COLO668 (cell line): ENCODE data around the gene CCDC13.

ENCODE experiments used
- DNase-seq: peaks from one replicate; lab custom pipeline; 2025; ENCODE audit not compliant: unreplicated experiment; lab: John Stamatoyannopoulos, UW

The CCDC13 gene

DNA sequence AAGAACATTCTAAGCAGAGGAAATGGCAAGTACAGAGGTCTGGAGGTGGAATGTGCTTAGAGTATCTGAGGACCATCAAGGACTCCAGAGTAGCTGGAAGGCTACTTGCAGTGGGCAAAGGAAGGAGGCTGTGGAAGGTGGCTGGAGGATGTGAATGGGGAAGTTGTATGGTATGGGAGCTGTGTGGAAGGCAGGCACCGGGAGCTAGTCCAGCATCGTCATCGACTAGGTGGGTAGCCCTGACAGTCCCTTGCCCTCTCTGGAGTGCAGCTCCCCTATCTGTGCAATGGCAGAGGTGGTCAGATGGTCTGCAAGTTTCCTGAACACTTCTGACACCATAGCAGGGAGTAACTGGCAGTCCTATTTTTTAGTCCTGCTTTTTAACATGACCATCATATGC, 19.3 kb downstream of the CCDC13 start:
- no peak for DNase-seq

DNA sequence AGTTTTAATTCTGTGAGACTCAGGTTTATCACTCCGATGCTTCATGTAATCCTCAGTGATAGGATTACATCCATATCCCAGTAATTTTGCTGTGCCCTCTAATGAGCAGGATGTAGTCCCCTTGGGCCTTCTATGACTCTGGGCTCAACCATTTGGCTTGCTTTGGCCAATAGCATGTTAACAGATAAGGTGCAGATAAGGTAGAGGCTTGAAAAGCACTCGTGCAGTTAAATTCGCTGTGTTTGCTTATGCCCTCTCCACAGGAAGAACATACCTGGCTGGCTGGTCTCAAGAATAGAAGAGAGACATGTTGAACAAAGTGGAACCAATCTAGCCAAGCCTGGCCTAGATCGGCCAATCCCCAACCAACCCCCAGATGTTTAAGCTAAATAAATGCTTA, 20.1 kb downstream of the CCDC13 start:
- DNase-seq: no peak

DNA sequence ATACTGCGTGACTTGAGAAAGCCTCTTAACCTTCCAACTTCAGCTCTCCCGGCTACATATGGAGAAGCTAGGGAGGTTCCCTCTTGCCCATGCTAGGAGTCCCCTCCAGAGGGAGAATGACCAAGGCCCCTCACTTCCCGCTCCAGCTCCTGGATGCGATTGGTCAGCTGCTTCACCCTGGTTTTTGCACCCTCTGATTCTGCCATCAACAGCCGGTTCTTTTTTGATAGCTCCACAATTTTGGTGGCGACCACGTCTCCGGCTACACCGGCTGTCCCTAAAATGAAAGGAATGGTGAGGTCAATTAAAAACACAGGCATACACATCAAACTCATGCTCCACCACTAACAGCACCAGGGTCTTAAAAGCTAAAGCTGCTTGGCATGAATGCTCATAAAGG, 20.6 kb downstream of the CCDC13 start:
- DNase-seq: no peak

DNA sequence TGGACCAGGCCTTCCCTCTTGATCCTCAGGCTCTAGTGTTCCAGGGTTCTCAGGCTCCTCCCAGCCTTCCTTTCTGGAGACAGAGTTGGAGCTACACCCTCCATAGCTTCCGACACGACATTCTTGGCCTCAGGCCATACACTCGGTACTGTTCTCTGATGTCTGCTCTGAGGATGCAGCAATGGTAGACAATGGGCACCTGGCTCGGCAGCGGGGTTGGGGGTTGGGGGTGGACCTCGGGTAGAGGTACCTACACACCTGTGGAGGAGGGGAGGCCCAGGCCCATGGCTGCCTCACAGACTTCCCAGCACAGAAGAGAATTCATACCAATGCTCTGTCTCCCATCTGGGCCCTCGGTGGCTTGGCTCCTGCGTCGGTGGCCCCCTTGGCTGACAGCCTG, 21.4 kb downstream of the CCDC13 start:
- no peak for DNase-seq

DNA sequence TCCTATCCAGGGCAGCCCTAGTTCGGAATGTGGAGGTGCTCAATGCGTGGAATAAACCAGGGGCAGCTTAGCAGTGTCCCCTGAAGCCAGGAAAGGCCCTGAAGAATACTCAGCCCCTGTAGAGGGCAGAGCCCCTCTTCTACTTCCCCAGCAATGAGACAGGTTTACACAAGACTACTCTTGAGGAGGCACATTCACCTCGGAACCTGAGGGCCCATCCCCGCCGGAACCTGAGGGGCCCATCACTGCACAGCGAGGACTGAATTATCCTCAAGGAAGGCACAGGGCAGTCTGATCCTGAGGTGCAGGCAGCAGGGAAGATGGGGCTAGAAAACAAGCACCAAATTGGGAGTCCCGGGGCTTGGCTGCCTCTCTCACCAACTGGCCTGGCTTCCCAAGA, 22.2 kb downstream of the CCDC13 start:
- no peak for DNase-seq

DNA sequence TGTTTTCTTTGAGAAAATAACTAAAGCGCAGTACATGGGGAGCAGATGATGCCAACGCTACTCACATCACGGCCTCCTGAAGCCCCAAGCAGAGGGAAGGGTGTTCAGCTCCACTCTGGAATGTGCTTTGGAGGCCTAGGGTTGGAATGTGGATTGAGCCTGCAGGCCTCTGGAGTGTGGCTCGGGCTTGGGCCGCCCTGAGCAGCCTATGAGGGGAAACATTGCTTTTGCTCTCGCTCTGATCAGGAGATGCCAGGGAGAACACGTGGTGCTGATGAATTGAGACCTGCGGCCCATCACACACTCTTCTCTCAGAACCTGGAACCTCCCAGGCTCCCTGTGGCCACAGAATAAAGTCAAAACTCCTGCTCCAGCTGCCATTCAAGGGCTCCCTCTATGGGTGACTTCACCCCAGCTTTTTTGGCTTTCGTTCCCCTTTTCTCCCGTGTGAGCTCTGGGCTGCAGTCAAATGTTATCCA, 23.3 kb downstream of the CCDC13 start:
- no peak for DNase-seq

DNA sequence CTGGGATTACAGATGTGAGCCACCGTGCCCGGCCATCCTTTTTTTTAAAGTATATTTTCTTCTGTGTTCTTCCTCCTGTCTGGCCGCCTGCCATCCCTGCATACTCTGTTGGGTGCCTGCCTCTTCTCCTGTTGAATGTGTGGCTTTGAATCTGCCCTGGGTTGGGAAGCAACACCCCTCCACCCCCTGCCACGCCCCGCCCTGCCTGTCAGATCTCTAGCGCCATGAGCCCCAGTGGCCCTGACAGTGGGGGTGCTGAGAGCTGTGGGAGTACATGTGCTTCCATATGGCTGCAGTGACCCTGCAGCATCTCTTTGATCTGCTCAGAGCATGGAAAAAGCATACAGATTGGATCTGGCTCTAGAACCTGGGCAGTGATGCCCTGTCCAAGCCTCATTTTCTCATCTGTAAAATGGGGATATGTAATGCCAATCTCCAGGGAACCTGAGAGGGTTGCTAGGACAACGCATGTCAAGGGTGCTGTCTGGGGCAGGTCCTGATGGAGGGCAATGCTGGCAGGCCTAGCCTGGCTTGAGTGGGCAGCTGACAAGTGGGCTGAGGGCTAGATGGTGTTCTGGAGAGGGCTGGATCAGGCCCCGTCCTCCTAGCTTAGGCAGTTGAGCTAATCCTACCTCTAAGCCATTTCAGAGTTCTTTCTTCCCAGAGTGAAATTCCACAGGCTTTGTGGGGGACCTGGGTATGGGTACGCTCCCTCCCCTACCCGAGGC, 23.9 kb downstream of the CCDC13 start:
- DNase-seq: no peak

DNA sequence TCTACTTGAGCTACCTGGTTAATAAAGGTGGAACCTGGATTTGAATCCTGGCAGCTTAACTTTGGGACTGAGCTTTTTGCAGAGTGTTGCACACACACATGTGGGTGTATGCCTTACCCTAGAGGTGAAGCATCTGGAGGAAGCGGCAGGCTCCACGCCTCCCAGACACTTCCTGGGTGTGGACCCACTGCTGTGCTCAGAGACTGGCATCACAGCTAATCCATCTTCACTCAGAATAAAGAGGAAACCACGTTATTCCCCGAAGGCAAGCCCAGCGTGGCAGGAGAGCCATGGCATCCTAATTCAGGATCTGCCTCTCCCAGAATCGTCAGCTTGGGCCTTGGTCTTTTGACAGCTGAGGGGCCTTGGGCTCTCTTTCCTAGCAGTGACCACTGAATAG, 25.5 kb downstream of the CCDC13 start:
- DNase-seq: no peak

DNA sequence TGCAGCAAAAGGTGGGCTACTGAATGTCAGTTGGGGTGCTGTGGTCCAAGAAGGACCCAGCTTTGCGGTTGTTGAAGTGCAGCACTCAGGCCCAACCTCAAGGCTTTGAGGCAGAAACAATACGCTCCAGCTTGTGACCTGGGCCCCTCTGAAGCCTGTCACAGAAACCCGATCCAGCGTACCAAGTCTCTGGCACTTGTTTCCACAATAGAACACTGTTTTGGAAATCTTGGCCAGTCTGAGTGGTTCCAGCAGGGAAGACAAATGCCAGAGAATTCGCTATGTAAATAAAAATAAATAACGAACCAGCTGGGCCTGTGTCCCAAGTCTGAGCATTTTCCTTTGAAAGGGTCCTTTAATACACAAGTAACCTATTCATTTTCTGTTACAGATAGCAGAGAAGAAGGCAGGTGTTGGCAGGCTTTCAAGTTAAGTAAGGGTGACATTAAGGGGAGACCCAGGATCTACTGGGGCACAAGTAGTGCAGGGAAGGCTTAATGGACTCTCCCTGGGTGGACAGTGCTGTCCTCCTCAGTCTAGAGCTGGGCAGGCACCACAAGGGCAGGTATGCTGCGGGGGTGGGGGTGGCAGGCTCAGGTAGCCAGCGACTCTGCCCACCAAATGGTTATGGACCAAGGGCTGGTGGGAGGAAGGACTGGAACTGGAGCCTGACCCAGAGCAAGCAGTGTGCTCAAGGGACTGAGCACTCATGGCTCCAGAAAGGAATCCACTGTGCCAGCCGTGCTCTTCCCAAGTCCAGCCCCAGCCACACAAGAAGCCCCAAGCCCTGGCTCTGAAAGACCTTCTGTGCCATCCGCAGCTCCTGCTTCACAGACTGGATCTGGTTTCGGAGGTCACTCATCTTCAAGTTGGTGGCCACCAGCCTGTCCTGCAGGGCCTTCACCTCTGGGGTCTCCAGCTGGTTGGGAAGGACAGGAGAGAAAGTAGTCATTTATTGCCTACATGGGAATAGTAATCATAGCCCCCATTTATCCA, 26.3 kb downstream of the CCDC13 start:
- no peak for DNase-seq

DNA sequence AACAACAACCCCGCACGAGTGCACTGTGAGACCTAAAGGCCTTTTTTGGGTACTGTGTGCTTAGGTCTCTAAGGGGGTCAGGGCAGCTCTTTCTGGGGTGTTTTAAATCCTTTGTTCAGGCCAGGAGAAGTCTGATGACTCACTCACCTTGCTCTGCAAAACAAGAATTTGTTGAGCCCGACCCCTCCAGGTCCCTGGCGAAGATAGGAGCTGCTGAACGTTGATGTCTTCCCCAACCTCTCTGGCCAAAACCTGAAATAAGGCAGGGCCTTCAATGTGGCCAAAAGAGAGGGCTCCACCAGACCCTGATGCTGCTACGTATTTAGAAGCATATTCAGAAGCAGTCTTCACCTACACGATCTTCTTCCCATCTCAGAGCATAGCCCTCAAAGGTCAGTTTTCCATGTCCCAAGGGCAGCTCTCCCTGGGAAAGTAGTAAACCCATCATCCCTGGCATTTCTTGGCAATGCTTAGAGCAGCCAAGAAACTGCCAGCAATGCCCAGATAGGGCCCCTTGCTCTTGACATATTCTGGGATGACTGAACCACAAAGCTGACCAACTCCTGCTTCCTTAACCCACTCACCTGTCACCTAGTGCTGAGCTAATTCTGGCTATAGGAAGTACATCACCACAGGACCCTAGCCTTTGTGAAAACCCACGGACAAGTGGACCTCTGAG, 27.1 kb downstream of the CCDC13 start:
- no peak for DNase-seq

DNA sequence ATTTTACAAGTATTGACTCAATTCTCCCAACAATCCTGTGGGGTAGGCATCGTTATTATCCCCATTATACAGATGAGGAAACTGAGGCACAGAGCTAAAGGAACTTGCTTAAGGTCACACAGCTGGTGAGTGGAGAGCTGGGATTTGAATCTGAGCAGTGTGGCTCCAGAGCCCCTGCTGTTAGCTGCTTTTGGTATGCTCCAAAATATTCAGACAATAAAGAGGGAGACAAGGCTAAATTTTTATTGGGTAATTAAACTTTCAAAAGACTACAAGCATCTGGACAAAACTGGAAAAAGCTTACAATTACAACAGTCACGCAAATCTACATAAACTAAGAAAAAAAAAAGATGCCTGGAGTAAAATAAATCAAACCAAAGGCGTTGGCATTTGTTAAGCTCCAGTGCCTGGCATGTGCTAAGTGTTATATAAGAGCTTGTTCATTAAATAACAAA, 27.7 kb downstream of the CCDC13 start:
- no peak for DNase-seq

DNA sequence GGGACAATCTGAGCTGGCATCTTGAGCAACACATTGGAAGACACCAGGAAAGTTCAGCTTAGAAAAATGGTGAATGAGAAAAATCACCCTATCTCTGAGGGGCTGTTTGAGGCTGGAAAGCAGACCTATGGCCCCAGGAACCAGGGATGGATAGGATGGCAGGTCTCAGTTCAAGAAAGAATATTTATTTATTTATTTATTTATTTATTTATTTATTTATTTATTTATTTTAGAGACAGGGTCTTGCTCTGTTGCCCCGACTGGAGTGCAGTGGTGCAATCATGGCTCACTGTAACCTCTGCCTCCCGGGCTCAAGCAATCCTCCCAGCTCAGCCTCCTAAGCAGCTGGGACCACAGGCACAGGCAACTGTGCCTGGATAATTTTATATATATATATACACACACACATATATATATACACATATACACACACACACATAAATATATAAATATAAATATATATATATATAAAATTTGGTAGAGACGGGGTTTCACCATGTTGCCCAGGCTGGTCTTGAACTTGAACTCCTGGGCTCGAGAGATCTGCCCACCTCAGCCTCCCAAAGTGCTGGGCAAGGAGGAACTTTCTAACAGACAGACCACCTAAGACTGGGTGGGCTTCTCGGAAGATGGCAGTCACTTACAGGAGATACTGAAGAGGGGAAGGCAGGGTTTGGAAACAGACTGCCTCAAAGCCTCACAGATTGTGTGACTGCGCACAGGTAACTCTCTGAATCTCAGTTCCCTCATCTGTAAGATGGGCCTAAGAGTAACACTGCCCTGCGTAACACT, 29.7 kb downstream of the CCDC13 start:
- no peak for DNase-seq

DNA sequence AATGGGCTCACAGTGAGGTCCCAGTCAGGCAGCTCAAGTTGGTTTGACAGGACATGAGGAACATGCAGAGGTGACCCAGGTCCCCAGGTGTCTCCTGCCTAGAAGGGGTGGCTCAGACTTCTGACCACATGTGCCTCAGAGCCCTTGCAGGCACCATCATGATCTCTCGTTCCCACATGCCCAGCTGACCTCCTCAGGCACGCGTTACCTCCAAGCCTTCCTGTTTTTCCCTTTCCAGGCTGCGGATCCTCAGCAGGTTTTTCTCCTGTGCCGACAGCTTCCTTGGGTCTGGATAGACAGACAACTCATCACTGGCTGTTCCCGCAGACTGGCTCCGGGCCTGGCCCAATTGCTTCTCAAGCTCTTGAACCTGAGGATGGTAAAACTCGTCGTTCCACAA, 30.4 kb downstream of the CCDC13 start:
- no peak for DNase-seq

DNA sequence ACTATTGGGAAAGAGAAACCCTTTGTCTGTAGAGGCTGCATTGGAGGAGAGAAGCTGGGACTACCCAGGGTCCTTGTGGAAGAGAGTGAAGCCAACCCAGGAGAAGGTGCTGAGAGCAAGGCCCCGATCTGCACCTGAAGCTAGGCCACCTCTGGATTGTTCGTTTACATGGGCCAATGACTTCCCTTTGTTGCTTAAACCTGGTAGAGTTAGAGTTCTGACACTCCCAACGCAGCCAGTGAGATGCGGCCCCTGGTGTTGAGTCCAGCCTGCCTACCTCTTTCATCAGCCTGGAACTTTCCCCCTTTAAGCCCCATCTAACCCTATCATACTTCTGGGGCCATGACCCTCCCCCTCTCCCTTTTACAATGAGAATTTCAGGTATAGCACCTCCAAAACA, 30.8 kb downstream of the CCDC13 start:
- DNase-seq: no peak

DNA sequence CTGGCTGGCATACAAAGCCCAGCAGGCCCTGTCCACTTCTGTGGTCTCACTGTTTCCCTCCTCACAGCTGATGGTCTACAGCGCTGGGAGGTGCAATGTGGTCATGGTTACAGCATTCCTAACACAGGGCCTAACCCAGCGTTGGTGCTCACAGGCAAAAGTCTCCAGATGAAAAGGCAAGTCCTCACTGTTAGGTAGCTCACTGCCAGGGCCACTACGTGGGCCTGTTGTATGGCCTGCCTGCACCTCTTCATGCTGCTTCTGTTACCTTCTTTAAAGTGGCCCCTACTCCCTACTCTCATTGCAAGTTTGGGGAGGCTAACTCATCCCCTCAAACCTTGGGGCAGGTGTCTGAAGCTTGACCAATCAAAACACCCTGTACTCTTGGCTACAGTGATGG, 31.3 kb downstream of the CCDC13 start:
- DNase-seq: no peak

DNA sequence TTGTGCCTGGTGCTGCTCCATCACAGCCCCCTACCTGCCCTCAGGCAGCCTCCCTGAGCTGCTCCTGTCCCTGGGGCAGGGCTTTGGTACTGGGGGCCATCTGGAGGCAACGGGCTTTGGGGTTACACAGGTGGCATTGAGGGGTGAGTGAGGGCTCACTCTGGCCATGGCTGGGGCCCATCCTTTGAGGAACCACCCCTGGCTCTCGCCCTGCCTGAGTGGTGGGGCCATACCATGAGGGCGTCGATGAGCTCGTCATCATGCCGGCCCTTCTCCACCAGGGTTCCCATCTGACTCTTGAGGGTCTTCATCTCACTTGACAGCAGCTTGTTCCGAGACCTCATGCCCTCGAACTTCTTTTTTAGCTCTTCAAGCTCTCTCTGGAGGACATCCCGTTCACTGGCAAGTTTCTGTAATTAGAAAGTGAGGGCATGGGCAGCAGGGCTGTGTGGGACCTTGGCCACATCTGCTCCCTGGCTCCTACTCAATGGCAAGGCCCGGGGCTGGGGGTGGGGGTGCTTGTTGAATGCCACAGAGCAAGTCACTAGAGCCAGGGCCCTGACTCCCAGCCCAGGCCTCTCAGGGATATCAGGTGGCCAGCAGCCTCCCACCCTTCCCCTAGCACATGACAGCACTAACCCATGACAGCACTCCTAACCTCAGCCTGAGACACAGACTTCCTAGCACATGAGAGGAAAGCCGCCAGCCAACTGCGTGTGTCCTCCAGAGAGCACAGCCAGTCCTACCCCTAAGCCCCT, 33.5 kb downstream of the CCDC13 start:
- DNase-seq: no peak

DNA sequence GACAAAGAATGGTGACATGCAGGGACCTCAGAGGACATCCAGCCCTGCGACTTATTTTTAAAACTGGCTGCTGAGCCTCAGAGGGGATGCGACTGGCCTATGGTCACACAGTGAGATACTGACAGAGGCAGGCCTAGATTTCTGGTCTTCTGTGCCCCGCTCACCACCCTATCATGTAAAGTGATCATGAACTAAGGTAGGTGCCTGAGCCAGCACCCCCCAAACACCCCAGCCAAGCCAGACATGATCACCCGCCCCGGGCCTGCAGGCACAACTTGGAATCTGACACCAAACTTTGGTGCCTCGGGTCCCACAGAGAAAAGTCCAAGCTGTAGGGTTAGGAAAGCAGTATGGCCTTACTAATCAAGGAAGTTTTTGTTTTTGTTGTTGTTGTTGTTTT, 36.5 kb downstream of the CCDC13 start:
- no peak for DNase-seq

DNA sequence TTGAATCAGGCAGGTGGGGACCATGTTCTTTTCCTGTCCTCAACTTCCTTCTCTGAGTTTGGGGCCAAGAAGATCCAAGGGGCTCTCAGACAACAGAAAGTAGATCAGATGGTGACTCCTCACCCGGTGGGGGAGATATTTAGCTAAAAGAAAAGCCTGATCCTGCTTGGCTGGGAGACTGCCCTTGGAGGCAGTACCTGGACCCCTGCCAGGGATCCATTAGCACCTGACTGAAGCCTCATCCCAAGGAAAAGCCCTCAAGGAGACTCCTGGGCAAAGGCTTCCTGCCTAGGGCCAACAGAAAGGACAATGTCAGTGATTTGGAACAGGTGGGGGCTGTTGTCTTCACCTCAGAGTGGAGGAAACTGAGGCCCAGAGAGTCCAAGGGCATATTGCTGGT, 37.0 kb downstream of the CCDC13 start:
- DNase-seq: no peak

DNA sequence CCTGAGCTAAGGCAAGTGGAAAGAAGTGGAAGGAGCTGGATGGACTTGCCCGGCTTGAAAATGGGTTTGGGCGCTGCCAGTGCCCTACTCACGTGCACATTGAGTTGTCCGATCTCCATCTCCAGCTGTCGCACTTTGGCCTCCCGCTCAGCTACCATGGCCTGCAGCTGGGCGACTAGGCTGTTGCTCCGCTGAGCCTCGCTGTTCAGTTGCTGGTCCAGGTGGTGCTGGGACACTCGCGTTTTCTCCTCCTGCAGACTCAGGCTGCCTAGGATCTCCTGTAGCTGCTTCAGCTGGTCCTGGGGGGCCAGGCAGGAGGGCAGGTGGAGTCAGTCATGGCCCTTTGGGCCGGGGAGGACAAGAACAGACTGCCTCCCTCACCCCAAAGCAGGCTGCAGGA, 37.4 kb downstream of the CCDC13 start:
- DNase-seq: no peak

DNA sequence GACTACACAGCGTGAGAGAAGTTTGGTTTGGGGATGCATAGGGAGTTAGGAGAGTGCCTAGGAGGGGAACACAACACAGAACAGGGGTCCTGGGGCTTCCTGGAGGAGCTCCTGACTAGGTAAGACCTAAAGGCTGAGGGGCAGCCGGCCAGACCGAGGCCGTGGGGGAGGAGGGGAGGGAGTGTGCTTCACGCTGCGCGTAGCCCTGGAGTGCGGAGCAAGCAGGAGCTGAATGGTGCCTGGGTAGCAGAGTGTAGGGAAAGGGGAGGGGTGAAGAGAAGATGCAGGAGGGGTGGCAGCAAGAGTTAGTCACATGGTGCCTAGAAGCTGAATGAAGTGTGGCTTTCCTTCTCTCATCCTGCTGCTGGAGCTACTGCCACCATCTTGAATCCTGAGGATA, 38.0 kb downstream of the CCDC13 start:
- DNase-seq: no peak
